ENCODE data around the gene MXRA8.

Gene MXRA8

GRCh38 chr1:1349256-1350012, 8.9 kb downstream of the MXRA8 start, which contains the start of gene DVL1:
TSS of gene DVL1 (minus strand) at chr1:1349418. CDS start at chr1:1349065, 353 bp downstream.
- peak; percentile 67 for DNase-seq (ENCODE audit: low spot score)

GRCh38 chr1:1348420-1349255, 9.7 kb downstream of the MXRA8 start:
- DNase-seq (ENCODE audit: low spot score), result no peak

GRCh38 chr1:1347663-1348419, 10.5 kb downstream of the MXRA8 start:
- DNase-seq (ENCODE audit: low spot score), result no peak

GRCh38 chr1:1347026-1347595, 11.2 kb downstream of the MXRA8 start:
- no peak for DNase-seq (ENCODE audit: low spot score)

GRCh38 chr1:1346501-1346890, 11.9 kb downstream of the MXRA8 start:
- no peak for DNase-seq (ENCODE audit: low spot score)

- no peak for DNase-seq (ENCODE audit: low spot score)
These were observed 12.4 kb downstream of the MXRA8 start for GRCh38 chr1:1345860-1346500.

- no peak for DNase-seq (ENCODE audit: low spot score)
These were observed 13.0 kb downstream of the MXRA8 start for GRCh38 chr1:1345384-1345783.

GRCh38 chr1:1344655-1345361, 13.5 kb downstream of the MXRA8 start:
- DNase-seq (ENCODE audit: low spot score), result peak; percentile 70

- no peak for DNase-seq (ENCODE audit: low spot score)
These were observed 14.4 kb downstream of the MXRA8 start for GRCh38 chr1:1343811-1344421.

- DNase-seq (ENCODE audit: low spot score), result no peak
These were observed 15.7 kb downstream of the MXRA8 start for GRCh38 chr1:1342584-1343115.

- no peak for DNase-seq (ENCODE audit: low spot score)
These were observed 16.2 kb downstream of the MXRA8 start for GRCh38 chr1:1342061-1342562.

- DNase-seq (ENCODE audit: low spot score), result no peak
These were observed 16.8 kb downstream of the MXRA8 start for GRCh38 chr1:1341549-1342021.

- no peak for DNase-seq (ENCODE audit: low spot score)
These were observed 17.4 kb downstream of the MXRA8 start for GRCh38 chr1:1340791-1341548.

GRCh38 chr1:1340185-1340584, 18.2 kb downstream of the MXRA8 start:
- DNase-seq (ENCODE audit: low spot score), result no peak

GRCh38 chr1:1338278-1338677, 20.1 kb downstream of the MXRA8 start:
- DNase-seq (ENCODE audit: low spot score), result no peak

GRCh38 chr1:1337793-1338147, 20.6 kb downstream of the MXRA8 start:
- DNase-seq (ENCODE audit: low spot score), result no peak

- DNase-seq (ENCODE audit: low spot score), result no peak
These were observed 21.2 kb downstream of the MXRA8 start for GRCh38 chr1:1336931-1337792.

- no peak for DNase-seq (ENCODE audit: low spot score)
These were observed 21.9 kb downstream of the MXRA8 start for GRCh38 chr1:1336446-1336845.

Data from CD4-positive, alpha-beta T cell treated with Interleukin-15 for 4 hours (primary cell).